ENCODE results near the gene PPP1CB. TPM values are rescaled to one million over a fixed set of nuclear protein-coding genes. Genes with fewer than 3 reads are reported as not detected.

The PPP1CB gene
- total RNA-seq, 1 donor from 2014 or later = 461 TPM

- peak overlapping the region; percentile 100 for H3K27ac ChIP-seq (replicated peaks)
- DNase-seq = no peak
- intact Hi-C loops (cut with micrococcal nuclease) = loop anchor here (2.0 kb wide), 1 partner anchor 30 kb away; no protein-coding TSS in a partner anchor
- no peaks in the 10 kb centered on the region for H3K36me3 ChIP-seq
- H3K4me3 ChIP-seq = no peak overlapping the region
- TF ChIP-seq CTCF (IDR thresholded peaks at IDR 0.05; ENCODE audit: borderline replicate concordance) = no peak
- H3K27me3 ChIP-seq (ENCODE audit: low read depth) = no peaks in the 10 kb centered on the region
- peaks cover 58% of the 10 kb centered on the region for H3K4me1 ChIP-seq
- no peaks in the 10 kb centered on the region for H3K9me3 ChIP-seq (replicated peaks)
Measured at GRCh38 chr2:28748941-28749340, 2.7 kb upstream of the PPP1CB start.

DNA sequence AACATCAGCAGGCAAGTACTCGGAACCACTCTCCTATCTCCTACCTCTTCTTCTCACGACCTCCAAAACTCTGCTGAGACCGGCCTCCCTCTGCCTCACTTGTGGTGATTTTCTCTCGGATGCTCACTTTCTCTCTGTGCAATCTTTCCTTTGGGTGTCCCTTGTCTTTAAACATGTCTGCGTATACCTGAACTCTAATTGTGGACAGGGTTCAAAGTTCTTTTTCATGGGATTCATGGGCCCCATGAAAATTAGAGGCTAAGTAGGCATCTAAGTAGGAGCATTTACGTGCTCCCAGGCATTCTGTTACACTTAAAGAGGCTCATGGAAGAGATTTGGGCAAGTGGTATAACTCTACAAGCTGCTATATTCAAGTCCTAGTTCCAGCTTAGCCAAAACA, 2.1 kb upstream of the PPP1CB start:
- Histone ChIP-seq H3K9me3 (replicated peaks) (no peaks in the 10 kb centered on the region), H3K36me3 (no peaks in the 10 kb centered on the region), H3K4me1 (peaks cover 64% of the 10 kb centered on the region), H3K27ac (replicated peaks) (peak overlapping the region; percentile 100), H3K27me3 (ENCODE audit: low read depth) (no peaks in the 10 kb centered on the region), H3K4me3 (no peak overlapping the region)
- DNase-seq = no peak
- intact Hi-C loops (cut with micrococcal nuclease) = loop anchor here (2.0 kb wide), 1 partner anchor 31 kb away; no protein-coding TSS in a partner anchor
- no peak for TF ChIP-seq CTCF (IDR thresholded peaks at IDR 0.05; ENCODE audit: borderline replicate concordance)

- no peak for TF ChIP-seq CTCF (IDR thresholded peaks at IDR 0.05; ENCODE audit: borderline replicate concordance)
- intact Hi-C loops (cut with micrococcal nuclease) = loop anchor here (10.0 kb wide), 1 partner anchor 156 kb away; no protein-coding TSS in a partner anchor
- Histone ChIP-seq H3K36me3 (no peaks in the 10 kb centered on the region), H3K27me3 (ENCODE audit: low read depth) (no peaks in the 10 kb centered on the region), H3K4me1 (peaks cover 65% of the 10 kb centered on the region), H3K9me3 (replicated peaks) (no peaks in the 10 kb centered on the region), H3K4me3 (peak overlapping the region; percentile 97), H3K27ac (replicated peaks) (peak overlapping the region; percentile 100)
- DNase-seq = no peak
Measured at GRCh38 chr2:28750316-28751251, 1.0 kb upstream of the PPP1CB start.

- intact Hi-C loops (cut with micrococcal nuclease) = loop anchor here (10.0 kb wide), 1 partner anchor 157 kb away; no protein-coding TSS in a partner anchor
- Histone ChIP-seq H3K4me1 (peaks cover 71% of the 10 kb centered on the region), H3K9me3 (replicated peaks) (no peaks in the 10 kb centered on the region), H3K36me3 (no peaks in the 10 kb centered on the region), H3K27me3 (ENCODE audit: low read depth) (no peaks in the 10 kb centered on the region), H3K4me3 (peak overlapping the region; percentile 97), H3K27ac (replicated peaks) (peak overlapping the region; percentile 100)
- TF ChIP-seq CTCF (IDR thresholded peaks at IDR 0.05; ENCODE audit: borderline replicate concordance) = no peak
- DNase-seq = peak; percentile 29
Measured at GRCh38 chr2:28751956-28752630, 463 bp downstream of the PPP1CB start.

- Histone ChIP-seq H3K4me1 (peaks cover 76% of the 10 kb centered on the region), H3K27me3 (ENCODE audit: low read depth) (no peaks in the 10 kb centered on the region), H3K4me3 (peak overlapping the region; percentile 97), H3K36me3 (no peaks in the 10 kb centered on the region), H3K9me3 (replicated peaks) (no peaks in the 10 kb centered on the region), H3K27ac (replicated peaks) (peak overlapping the region; percentile 100)
- no peak for DNase-seq
- intact Hi-C loops (cut with micrococcal nuclease) = loop anchor here (10.0 kb wide), 1 partner anchor 158 kb away; no protein-coding TSS in a partner anchor
- no peak for TF ChIP-seq CTCF (IDR thresholded peaks at IDR 0.05; ENCODE audit: borderline replicate concordance)
Measured at GRCh38 chr2:28752631-28753376, 1.2 kb downstream of the PPP1CB start.
